Fibroblast of lung (primary cell): Measurements from ENCODE around the gene NMBR. TPM values are rescaled to one million over a fixed set of nuclear protein-coding genes. Genes with fewer than 3 reads are reported as not detected.

Experiments used
- DNase-seq, 2 donors: peaks; one replicate each; pipeline versions ENCODE4 v3.0.0 to v3.0.0-alpha.2; 2010; ENCODE audit warnings: low read depth in 2 of 2
- H2AFZ ChIP-seq: 2 replicates; pipeline ENCODE4 v1.5.1; 2012; ENCODE audit warnings: low read length, control low read depth, inconsistent platforms
- H3K27ac ChIP-seq: 2 replicates; pipeline ENCODE4 v1.5.1; 2011; ENCODE audit warnings: low read length, control low read depth; ENCODE audit not compliant: insufficient read depth
- H3K27me3 ChIP-seq: 2 replicates; pipeline ENCODE4 v1.5.1; 2011; ENCODE audit warnings: mild to moderate bottlenecking, low read length; ENCODE audit not compliant: control insufficient read depth, insufficient read depth
- H3K36me3 ChIP-seq: 2 replicates; pipeline ENCODE4 v1.5.1; 2011; ENCODE audit warnings: low read length; ENCODE audit not compliant: control insufficient read depth, insufficient read depth
- H3K4me1 ChIP-seq: 2 replicates; pipeline ENCODE4 v1.5.1; 2011; ENCODE audit warnings: low read length; ENCODE audit not compliant: control insufficient read depth, insufficient read depth; ENCODE audit errors: extremely low read depth
- H3K4me2 ChIP-seq: 2 replicates; pipeline ENCODE4 v1.5.1; 2011; ENCODE audit warnings: low read length, control low read depth; ENCODE audit not compliant: insufficient read depth; ENCODE audit errors: extremely low read depth
- H3K4me3 ChIP-seq, 4 experiments: fragments of 200-600 bp in 1 of 4; sonication (generic) in 1 of 4; replicated peaks in 1 of 4; 2 replicates each; pipeline ENCODE4 v1.5.1; 2011 to 2016; ENCODE audit warnings: low read length in 4 of 4, low read depth in 3 of 4, mild to moderate bottlenecking in 3 of 4, control low read depth in 2 of 4, inconsistent platforms in 1 of 4, mixed read lengths in 1 of 4; ENCODE audit not compliant: insufficient read depth in 1 of 4; ENCODE audit errors: control extremely low read depth in 1 of 4
- H3K79me2 ChIP-seq: 2 replicates; pipeline ENCODE4 v1.5.1; 2012; ENCODE audit warnings: mild to moderate bottlenecking, low read length, inconsistent platforms; ENCODE audit not compliant: control insufficient read depth, insufficient read depth
- H3K9ac ChIP-seq: 2 replicates; pipeline ENCODE4 v1.5.1; 2011; ENCODE audit warnings: mild to moderate bottlenecking, low read length, control low read depth; ENCODE audit not compliant: insufficient read depth
- H3K9me3 ChIP-seq: 2 replicates; pipeline ENCODE4 v1.5.1; 2012; ENCODE audit warnings: low read depth, low read length; ENCODE audit not compliant: control insufficient read depth, insufficient read depth
- H4K20me1 ChIP-seq: 2 replicates; pipeline ENCODE4 v1.5.1; 2011; ENCODE audit warnings: low read length; ENCODE audit not compliant: control insufficient read depth, insufficient read depth; ENCODE audit errors: extremely low read depth
- CTCF ChIP-seq, 2 donors: IDR thresholded peaks in 1 of 2; conservative IDR thresholded peaks in 1 of 2; 1 replicate in 1 of 2; 2 replicates in 1 of 2; pipeline ENCODE4 v1.5.1; 2011 to 2012; ENCODE audit warnings: low read length in 2 of 2, control low read depth in 1 of 2, inconsistent platforms in 1 of 2, low read depth in 1 of 2, mild to moderate bottlenecking in 1 of 2
- EZH2 ChIP-seq: IDR thresholded peaks from 2 replicates; pipeline ENCODE4 v1.5.1; 2012; ENCODE audit warnings: low read length, control low read depth, mild to moderate bottlenecking; ENCODE audit errors: missing control alignments
- polyA plus RNA-seq, 2 donors: library from polyadenylated mRNA; depleted of rRNA in 1 of 2; stranded (reverse) in 1 of 2; unstranded in 1 of 2; fragments of >200 nt; gene quantifications; 2 replicates each; pipeline ENCODE4 v1.2.1, GENCODE V29; 2011 to 2012; ENCODE audit warnings: missing spikeins in 1 of 2
- total RNA-seq: library from RNA; depleted of rRNA; stranded (reverse); fragments of >200 nt; gene quantifications from 2 replicates; pipeline ENCODE4 v1.2.1, GENCODE V29; 2014

The NMBR gene
- total and polyA plus RNA-seq, 2 donors (not counting 1 experiment from before 2014, with no cell fraction given): 0.05 TPM; not detected in 1

GRCh38 chr6:142174703-142175102, 27.8 kb upstream of the NMBR start:
- Histone ChIP-seq H3K27me3 (no peaks in the 10 kb centered on the region), H3K9ac (no peak overlapping the region), H2AFZ (no peak overlapping the region), H3K79me2 (no peaks in the 10 kb centered on the region), H3K36me3 (peaks cover 6% of the 10 kb centered on the region), H3K27ac (no peak overlapping the region), H3K4me2 (no peak overlapping the region), H4K20me1 (no peaks in the 10 kb centered on the region), H3K9me3 (no peaks in the 10 kb centered on the region), H3K4me1 (no peaks in the 10 kb centered on the region), H3K4me3 (no peak overlapping the region)
- TF ChIP-seq CTCF (conservative IDR thresholded peaks at IDR 0.05 in 1 of 2, IDR thresholded peaks at IDR 0.05 in 1 of 2; ENCODE audit: low read depth in 1 of 2, low read length in 2 of 2) (no peak), EZH2 (no peak)
- DNase-seq: no peak

DNA sequence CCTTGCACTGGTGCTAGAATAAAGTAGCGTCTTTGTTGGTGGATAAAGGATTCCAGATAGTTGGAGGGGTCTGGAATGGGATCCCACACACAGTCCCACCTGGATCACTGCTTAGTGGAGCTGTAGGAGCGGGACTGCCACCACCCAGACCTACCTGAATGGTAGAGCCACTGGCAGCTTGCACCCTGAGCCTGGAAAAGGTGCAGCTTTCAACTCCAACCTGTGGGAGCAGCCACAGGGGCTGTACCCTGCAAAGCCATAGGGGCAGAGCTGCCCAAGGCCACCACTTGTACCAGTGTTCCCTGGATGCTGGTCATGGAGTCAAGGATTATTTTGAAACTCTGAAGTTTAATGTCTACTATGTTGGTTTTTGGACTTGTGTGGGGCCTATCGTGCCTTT, 27.1 kb upstream of the NMBR start:
- no peak for TF ChIP-seq EZH2
- TF ChIP-seq CTCF (conservative IDR thresholded peaks at IDR 0.05 in 1 of 2, IDR thresholded peaks at IDR 0.05 in 1 of 2; ENCODE audit: low read depth in 1 of 2, low read length in 2 of 2): no peak
- H2AFZ ChIP-seq: no peak overlapping the region

DNA sequence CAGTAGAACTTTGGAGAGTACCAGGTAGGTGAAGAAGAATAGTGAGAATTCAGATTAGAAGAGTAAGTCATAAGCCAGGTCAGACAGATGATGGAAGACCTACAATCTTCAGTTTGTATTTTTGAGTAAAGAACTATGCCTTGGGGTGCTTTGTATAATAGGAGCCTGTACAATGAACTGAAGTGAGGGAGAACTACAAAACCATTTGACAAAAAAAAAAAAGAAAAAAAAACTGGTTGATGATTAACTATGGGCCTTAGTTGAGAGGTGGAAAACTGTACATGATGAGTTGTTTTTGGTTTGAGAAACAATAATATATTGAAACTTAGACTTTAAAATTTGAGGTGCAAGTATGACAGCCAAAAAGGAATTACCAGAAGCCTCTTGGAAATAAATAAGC, 25.8 kb upstream of the NMBR start:
- Histone ChIP-seq H3K9ac (no peak overlapping the region), H4K20me1 (no peaks in the 10 kb centered on the region), H2AFZ (no peak overlapping the region), H3K36me3 (peaks cover 6% of the 10 kb centered on the region), H3K27me3 (no peaks in the 10 kb centered on the region), H3K4me1 (no peaks in the 10 kb centered on the region), H3K4me2 (no peak overlapping the region), H3K79me2 (no peaks in the 10 kb centered on the region), H3K27ac (no peak overlapping the region), H3K9me3 (no peaks in the 10 kb centered on the region), H3K4me3 (no peak overlapping the region)
- TF ChIP-seq CTCF (conservative IDR thresholded peaks at IDR 0.05 in 1 of 2, IDR thresholded peaks at IDR 0.05 in 1 of 2; ENCODE audit: low read depth in 1 of 2, low read length in 2 of 2) (no peak), EZH2 (no peak)
- DNase-seq: no peak

More for the DNA sequence above, 27.1 kb upstream of the NMBR start:
- H3K27ac ChIP-seq: no peak overlapping the region
- H3K36me3 ChIP-seq: peaks cover 6% of the 10 kb centered on the region
- H3K79me2 ChIP-seq: no peaks in the 10 kb centered on the region
- no peaks in the 10 kb centered on the region for H3K4me1 ChIP-seq
- no peaks in the 10 kb centered on the region for H3K9me3 ChIP-seq
- H4K20me1 ChIP-seq: no peaks in the 10 kb centered on the region
- H3K9ac ChIP-seq: no peak overlapping the region
- no peaks in the 10 kb centered on the region for H3K27me3 ChIP-seq
- DNase-seq: no peak
- no peak overlapping the region for H3K4me2 ChIP-seq
- no peak overlapping the region for H3K4me3 ChIP-seq
